ENCODE measurements around the gene FYTTD1. TPM values are rescaled to one million over a fixed set of nuclear protein-coding genes. Genes with fewer than 3 reads are reported as not detected.

FYTTD1 gene
- total and polyA plus RNA-seq, 7 experiments from 2014 or later = 45.6 to 102 (median 60.0) TPM

GRCh38 chr3:197750858-197751737 lies 1.4 kb downstream of the FYTTD1 start:
- peaks cover 11 to 35% of the 10 kb centered on the region in 2 donors for H3K4me1 ChIP-seq (ENCODE audit: control insufficient read depth in 2 of 2, insufficient read depth in 2 of 2, low read length in 2 of 2)
- ATAC-seq = no peak
- peak overlapping the region; percentile 85 for H3K4me3 ChIP-seq (ENCODE audit: low read length)

GRCh38 chr3:197752107-197752506 lies 2.4 kb downstream of the FYTTD1 start:
- Mint-ChIP-seq H3K36me3 (peaks cover 0 to 5% (median 5%) of the 10 kb centered on the region in 5 donors), H3K4me3 (peak overlapping the region; percentile 71 to 99 (median 80)), H3K9me3 (peaks cover 0 to 4% (median 0%) of the 10 kb centered on the region in 11 donors), H3K27ac (peak overlapping the region in 8 of 9 donors; percentile 62 to 88 (median 78)), H3K27me3 (no peaks in the 10 kb centered on the region), H3K4me1 (peaks cover 33 to 78% (median 69%) of the 10 kb centered on the region in 7 donors)
- peaks cover 0 to 7% (median 0%) of the 10 kb centered on the region in 3 experiments for H3K36me3 ChIP-seq (ENCODE audit: control insufficient read depth in 2 of 3, insufficient read depth in 3 of 3, low read length in 3 of 3)
- H3K27ac ChIP-seq (ENCODE audit: low read depth, low read length) = no peak overlapping the region
- ChIA-PET CTCF (no interaction called here), POLR2A (no interaction called here)
- H3K9me3 ChIP-seq (ENCODE audit: control insufficient read depth in 2 of 3, low read length in 3 of 3) = no peaks in the 10 kb centered on the region
- intact Hi-C loops (cut with micrococcal nuclease) = loop anchor here in 1 of 2 donors (5.0 kb wide), 1 partner anchor 210 kb away; the partner anchor contains the start of gene LMLN
- H3K4me1 ChIP-seq (ENCODE audit: control insufficient read depth in 2 of 2, insufficient read depth in 2 of 2, low read length in 2 of 2) = peaks cover 11 to 35% of the 10 kb centered on the region in 2 donors
- ATAC-seq (no peak), DNase-seq (peak in 1 of 9 donors; percentile 49)
- no peaks in the 10 kb centered on the region for H3K27me3 ChIP-seq (ENCODE audit: control insufficient read depth in 2 of 2, insufficient read depth in 2 of 2, low read length in 2 of 2)
- H3K4me3 ChIP-seq (ENCODE audit: low read length) = peak overlapping the region; percentile 13

More at GRCh38 chr3:197750858-197751737, 1.4 kb downstream of the FYTTD1 start:
- Histone ChIP-seq H3K36me3 (ENCODE audit: control insufficient read depth in 2 of 3, insufficient read depth in 3 of 3, low read length in 3 of 3) (peaks cover 0 to 7% (median 0%) of the 10 kb centered on the region in 3 experiments), H3K9me3 (ENCODE audit: control insufficient read depth in 2 of 3, low read length in 3 of 3) (no peaks in the 10 kb centered on the region), H3K27me3 (ENCODE audit: control insufficient read depth in 2 of 2, insufficient read depth in 2 of 2, low read length in 2 of 2) (no peaks in the 10 kb centered on the region), H3K27ac (ENCODE audit: low read depth, low read length) (peak overlapping the region; percentile 94)
- peak overlapping the region; percentile 87 to 99 (median 96) for H3K27ac Mint-ChIP-seq
- H3K4me3 Mint-ChIP-seq = peak overlapping the region; percentile 94 to 100 (median 98)
- peaks cover 0 to 2% (median under 1%) of the 10 kb centered on the region in 5 donors for H3K36me3 Mint-ChIP-seq
- ChIA-PET POLR2A (interaction anchor here (0.5 to 1.9 kb wide), 10 partner anchors 11 to 242 kb away, joined by 3 to 10 read pairs (median 4); partner anchors contain the start of gene LRCH3), CTCF (interaction anchor here (0.5 to 0.8 kb wide), 2 partner anchors 38 to 1066 kb away, joined by 3 read pairs; no protein-coding TSS in a partner anchor)
- peaks cover 0 to 4% (median 0%) of the 10 kb centered on the region in 11 donors for H3K9me3 Mint-ChIP-seq
- peak in 8 of 9 donors; percentile 14 to 43 (median 22) for DNase-seq
- H3K27me3 Mint-ChIP-seq = no peaks in the 10 kb centered on the region
- intact Hi-C loops (cut with micrococcal nuclease) = loop anchor here (1.0 to 5.0 kb wide), 3 partner anchors 40 to 453 kb away; partner anchors contain the start of genes DLG1 (in 1 of the 2), LMLN (in 1 of the 2) and LRCH3 (in 1 of the 2)
- peaks cover 34 to 71% (median 61%) of the 10 kb centered on the region in 7 donors for H3K4me1 Mint-ChIP-seq

- peaks cover 33 to 73% (median 65%) of the 10 kb centered on the region in 7 donors for H3K4me1 Mint-ChIP-seq
- peak overlapping the region in 6 of 9 donors; percentile 22 to 79 (median 46) for H3K27ac Mint-ChIP-seq
- CTCF ChIA-PET = interaction anchor here (0.5 to 0.7 kb wide), 2 partner anchors 139 to 1113 kb away, joined by 3 read pairs; no protein-coding TSS in a partner anchor
- no peaks in the 10 kb centered on the region for H3K27me3 Mint-ChIP-seq
- POLR2A ChIA-PET = no interaction called here
- Histone ChIP-seq H3K9me3 (ENCODE audit: control insufficient read depth in 2 of 3, low read length in 3 of 3) (no peaks in the 10 kb centered on the region), H3K27me3 (ENCODE audit: control insufficient read depth in 2 of 2, insufficient read depth in 2 of 2, low read length in 2 of 2) (no peaks in the 10 kb centered on the region), H3K4me3 (ENCODE audit: low read length) (no peak overlapping the region), H3K36me3 (ENCODE audit: control insufficient read depth in 2 of 3, insufficient read depth in 3 of 3, low read length in 3 of 3) (peaks cover 0 to 11% (median 0%) of the 10 kb centered on the region in 3 experiments), H3K4me1 (ENCODE audit: control insufficient read depth in 2 of 2, insufficient read depth in 2 of 2, low read length in 2 of 2) (peaks cover 11 to 35% of the 10 kb centered on the region in 2 donors), H3K27ac (ENCODE audit: low read depth, low read length) (no peak overlapping the region)
- DNase-seq = no peak
- peaks cover 0 to 4% (median 0%) of the 10 kb centered on the region in 11 donors for H3K9me3 Mint-ChIP-seq
- ATAC-seq = no peak
- H3K4me3 Mint-ChIP-seq = peak overlapping the region in 5 of 10 donors; percentile 12 to 52 (median 39)
- peaks cover 0 to 8% (median 5%) of the 10 kb centered on the region in 5 donors for H3K36me3 Mint-ChIP-seq
- intact Hi-C loops (cut with micrococcal nuclease) = loop anchor here in 1 of 2 donors (5.0 kb wide), 1 partner anchor 209 kb away; the partner anchor contains the start of gene LMLN
Observed at GRCh38 chr3:197753263-197753662, 3.6 kb downstream of the FYTTD1 start.

GRCh38 chr3:197756704-197757103 lies 7.0 kb downstream of the FYTTD1 start:
- Histone ChIP-seq H3K27ac (ENCODE audit: low read depth, low read length) (no peak overlapping the region), H3K4me1 (ENCODE audit: control insufficient read depth in 2 of 2, insufficient read depth in 2 of 2, low read length in 2 of 2) (peaks cover 11 to 23% of the 10 kb centered on the region in 2 donors), H3K9me3 (ENCODE audit: control insufficient read depth in 2 of 3, low read length in 3 of 3) (no peaks in the 10 kb centered on the region), H3K27me3 (ENCODE audit: control insufficient read depth in 2 of 2, insufficient read depth in 2 of 2, low read length in 2 of 2) (no peaks in the 10 kb centered on the region), H3K36me3 (ENCODE audit: control insufficient read depth in 2 of 3, insufficient read depth in 3 of 3, low read length in 3 of 3) (peaks cover 0 to 19% (median 6%) of the 10 kb centered on the region in 3 experiments), H3K4me3 (ENCODE audit: low read length) (no peak overlapping the region)
- Mint-ChIP-seq H3K27me3 (no peaks in the 10 kb centered on the region), H3K4me1 (peaks cover 24 to 48% (median 43%) of the 10 kb centered on the region in 7 donors), H3K36me3 (peaks cover 0 to 6% (median 5%) of the 10 kb centered on the region in 5 donors), H3K27ac (no peak overlapping the region), H3K9me3 (no peaks in the 10 kb centered on the region), H3K4me3 (peak overlapping the region in 1 of 10 donors; percentile 29)
- ChIA-PET POLR2A (interaction anchor here (1.2 kb wide), 1 partner anchor 35 kb away, joined by 3 read pairs; the partner anchor contains the start of gene LRCH3), CTCF (no interaction called here)
- intact Hi-C loops (cut with micrococcal nuclease) = no loop called here
- DNase-seq (no peak), ATAC-seq (no peak)

- peaks cover 0 to 8% (median 5%) of the 10 kb centered on the region in 5 donors for H3K36me3 Mint-ChIP-seq
- POLR2A ChIA-PET = interaction anchor here (0.5 kb wide), 1 partner anchor 68 kb away, joined by 3 read pairs; no protein-coding TSS in a partner anchor
- CTCF ChIA-PET = no interaction called here
- no peak overlapping the region for H3K27ac Mint-ChIP-seq
- no peaks in the 10 kb centered on the region for H3K27me3 Mint-ChIP-seq
- Histone ChIP-seq H3K4me1 (ENCODE audit: control insufficient read depth in 2 of 2, insufficient read depth in 2 of 2, low read length in 2 of 2) (peaks cover 0 to 8% of the 10 kb centered on the region in 2 donors), H3K36me3 (ENCODE audit: control insufficient read depth in 2 of 3, insufficient read depth in 3 of 3, low read length in 3 of 3) (peaks cover 0 to 27% (median 14%) of the 10 kb centered on the region in 3 experiments), H3K27ac (ENCODE audit: low read depth, low read length) (no peak overlapping the region), H3K27me3 (ENCODE audit: control insufficient read depth in 2 of 2, insufficient read depth in 2 of 2, low read length in 2 of 2) (no peaks in the 10 kb centered on the region), H3K9me3 (ENCODE audit: control insufficient read depth in 2 of 3, low read length in 3 of 3) (no peaks in the 10 kb centered on the region), H3K4me3 (ENCODE audit: low read length) (no peak overlapping the region)
- H3K9me3 Mint-ChIP-seq = no peaks in the 10 kb centered on the region
- DNase-seq (no peak), ATAC-seq (no peak)
- intact Hi-C loops (cut with micrococcal nuclease) = no loop called here
- H3K4me1 Mint-ChIP-seq = peaks cover 13 to 31% (median 27%) of the 10 kb centered on the region in 7 donors
- no peak overlapping the region for H3K4me3 Mint-ChIP-seq
Observed at GRCh38 chr3:197758512-197758911, 8.8 kb downstream of the FYTTD1 start.

- intact Hi-C loops (cut with micrococcal nuclease) = no loop called here
- Mint-ChIP-seq H3K36me3 (peaks cover 0 to 16% (median 11%) of the 10 kb centered on the region in 5 donors), H3K9me3 (no peaks in the 10 kb centered on the region), H3K27me3 (no peaks in the 10 kb centered on the region), H3K4me3 (no peak overlapping the region), H3K27ac (no peak overlapping the region), H3K4me1 (peaks cover 0 to 7% (median 0%) of the 10 kb centered on the region in 7 donors)
- Histone ChIP-seq H3K27ac (ENCODE audit: low read depth, low read length) (no peak overlapping the region), H3K9me3 (ENCODE audit: control insufficient read depth in 2 of 3, low read length in 3 of 3) (no peaks in the 10 kb centered on the region), H3K27me3 (ENCODE audit: control insufficient read depth in 2 of 2, insufficient read depth in 2 of 2, low read length in 2 of 2) (no peaks in the 10 kb centered on the region), H3K4me3 (ENCODE audit: low read length) (no peak overlapping the region), H3K36me3 (ENCODE audit: control insufficient read depth in 2 of 3, insufficient read depth in 3 of 3, low read length in 3 of 3) (peaks cover 8 to 34% (median 18%) of the 10 kb centered on the region in 3 experiments), H3K4me1 (ENCODE audit: control insufficient read depth in 2 of 2, insufficient read depth in 2 of 2, low read length in 2 of 2) (no peaks in the 10 kb centered on the region)
- ChIA-PET CTCF (no interaction called here), POLR2A (no interaction called here)
- DNase-seq (no peak), ATAC-seq (no peak)
Observed at GRCh38 chr3:197761784-197762183, 12.1 kb downstream of the FYTTD1 start.
